SH-SY5Y (cell line): ENCODE measurements around the gene KCNG3.

Source experiments
- GATA2 ChIP-seq: IDR thresholded peaks from 2 replicates; pipeline ENCODE4 v1.6.1; 2011; ENCODE audit warnings: mild to moderate bottlenecking, low read depth, low read length
- GATA3 ChIP-seq: IDR thresholded peaks from 2 replicates; pipeline ENCODE4 v1.6.1; 2011; ENCODE audit warnings: low read depth, mild to moderate bottlenecking, low read length, moderate library complexity

DNA sequence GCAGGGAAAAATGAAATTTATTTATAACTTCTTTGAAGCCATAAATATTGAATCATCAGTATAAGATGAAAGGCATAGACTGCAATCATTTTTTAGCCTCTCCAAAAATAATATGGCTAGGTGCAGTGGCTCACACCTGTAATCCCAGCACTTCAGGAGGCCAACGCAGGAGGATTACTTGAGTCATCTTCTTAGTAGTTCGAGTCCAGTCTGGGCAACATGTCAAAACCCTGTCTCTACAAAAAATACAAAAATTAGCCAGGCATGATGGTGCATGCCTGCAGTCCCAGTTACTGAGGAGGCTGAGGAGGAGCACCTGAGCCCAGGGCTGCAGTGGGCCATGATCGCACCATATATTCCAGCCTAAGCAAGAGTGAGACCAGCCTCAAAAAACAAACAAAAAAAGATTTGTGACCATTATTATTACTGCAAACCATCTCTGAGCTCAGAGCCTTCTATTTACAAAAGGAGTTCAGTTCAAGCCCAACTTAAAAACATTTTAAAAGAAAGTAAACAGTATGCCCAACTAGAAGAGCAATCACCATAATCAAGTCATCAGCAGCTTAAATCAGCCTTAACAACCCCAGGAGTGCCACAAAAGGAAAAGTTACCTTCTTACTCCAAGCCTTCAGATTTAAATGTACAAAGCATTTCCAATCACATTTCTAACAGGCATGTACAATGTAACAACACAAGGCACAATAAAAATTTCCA lies 37.5 kb downstream of the KCNG3 start:
- TF ChIP-seq GATA2 (no peak), GATA3 (no peak)
